Liver (tissue), 9 donors: Measurements from ENCODE around the gene DCAF15. TPM values are rescaled to one million over a fixed set of nuclear protein-coding genes. Genes with fewer than 3 reads are reported as not detected.

Experiments used
- DNase-seq: peaks from one replicate; pipeline ENCODE4 v3.0.0-alpha.2; 2017; ENCODE audit warnings: low spot score
- H3K27ac ChIP-seq, 2 donors: one replicate each; pipeline ENCODE4 v1.7.0; 2013; ENCODE audit warnings: inconsistent platforms in 2 of 2, low read length in 2 of 2, control low read depth in 1 of 2, low read depth in 1 of 2, mild to moderate bottlenecking in 1 of 2
- H3K27me3 ChIP-seq, 4 donors: one replicate each; pipeline versions ENCODE4 v1.6.1 to v1.7.0; 2013; ENCODE audit warnings: low read length in 3 of 4, inconsistent platforms in 1 of 4, mild to moderate bottlenecking in 1 of 4, moderate library complexity in 1 of 4; ENCODE audit not compliant: control insufficient read depth in 4 of 4, insufficient read depth in 4 of 4
- H3K36me3 ChIP-seq, 4 donors: one replicate each; pipeline versions ENCODE4 v1.6.1 to v1.7.0; 2013; ENCODE audit warnings: low read length in 3 of 4, mild to moderate bottlenecking in 3 of 4, low read depth in 1 of 4, moderate library complexity in 1 of 4; ENCODE audit not compliant: control insufficient read depth in 4 of 4, insufficient read depth in 3 of 4
- H3K4me1 ChIP-seq, 4 donors: one replicate each; pipeline versions ENCODE4 v1.6.1 to v1.7.0; 2013; ENCODE audit warnings: low read length in 3 of 4, mild to moderate bottlenecking in 3 of 4, moderate library complexity in 1 of 4; ENCODE audit not compliant: control insufficient read depth in 4 of 4, insufficient read depth in 4 of 4
- H3K4me3 ChIP-seq, 3 donors: one replicate each; pipeline versions ENCODE4 v1.6.1 to v1.7.0; 2013; ENCODE audit warnings: low read length in 3 of 3, control low read depth in 1 of 3, low read depth in 1 of 3, mild to moderate bottlenecking in 1 of 3
- H3K9ac ChIP-seq, 2 donors: one replicate each; pipeline ENCODE4 v1.7.0; 2013; ENCODE audit warnings: low read length in 2 of 2, mild to moderate bottlenecking in 2 of 2, moderate library complexity in 2 of 2, control low read depth in 1 of 2, low read depth in 1 of 2
- H3K9me3 ChIP-seq, 4 donors: one replicate each; pipeline versions ENCODE4 v1.6.1 to v1.7.0; 2013; ENCODE audit warnings: low read length in 3 of 4; ENCODE audit not compliant: control insufficient read depth in 4 of 4
- ATF3 ChIP-seq: IDR thresholded peaks from 2 replicates; pipeline ENCODE4 v1.6.1; 2016; ENCODE audit warnings: antibody characterized with exemption
- CTCF ChIP-seq: fragments of 150-350 bp; IDR thresholded peaks from 2 replicates; pipeline ENCODE4 v1.5.1; 2017; ENCODE audit warnings: improper control_type of control experiment, low read depth, low read length; ENCODE audit not compliant: missing input control
- EGR1 ChIP-seq, 2 donors: IDR thresholded peaks; 2 replicates each; pipeline ENCODE4 v1.6.1; 2016 to 2018; ENCODE audit warnings: antibody characterized with exemption in 2 of 2, low read depth in 2 of 2
- FOXA1 ChIP-seq: IDR thresholded peaks from 2 replicates; pipeline ENCODE4 v1.6.1; 2016; ENCODE audit warnings: antibody characterized with exemption
- JUND ChIP-seq, 2 donors: IDR thresholded peaks; 2 replicates each; pipeline ENCODE4 v1.6.1; 2016; ENCODE audit warnings: antibody characterized with exemption in 2 of 2
- MAX ChIP-seq: IDR thresholded peaks from 2 replicates; pipeline ENCODE4 v1.6.1; 2016; ENCODE audit warnings: antibody characterized with exemption
- RAD21 ChIP-seq, 2 donors: IDR thresholded peaks; 2 replicates each; pipeline ENCODE4 v1.6.1; 2016; ENCODE audit warnings: antibody characterized with exemption in 2 of 2, mild to moderate bottlenecking in 2 of 2
- REST ChIP-seq: IDR thresholded peaks from 2 replicates; pipeline ENCODE4 v1.6.1; 2016; ENCODE audit warnings: antibody characterized with exemption, mild to moderate bottlenecking
- RXRA ChIP-seq, 2 donors: IDR thresholded peaks; 2 replicates each; pipeline ENCODE4 v1.6.1; 2017 to 2018; ENCODE audit warnings: antibody characterized with exemption in 2 of 2, mild to moderate bottlenecking in 1 of 2
- SP1 ChIP-seq: IDR thresholded peaks from 2 replicates; pipeline ENCODE4 v1.6.1; 2018; ENCODE audit warnings: antibody characterized with exemption, mild to moderate bottlenecking
- TAF1 ChIP-seq: conservative IDR thresholded peaks from 2 replicates; pipeline ENCODE4 v1.6.1; 2016; ENCODE audit warnings: antibody characterized with exemption, mild to moderate bottlenecking
- YY1 ChIP-seq: IDR thresholded peaks from 2 replicates; pipeline ENCODE4 v1.6.1; 2016; ENCODE audit warnings: antibody characterized with exemption, mild to moderate bottlenecking
- ZBTB33 ChIP-seq: IDR thresholded peaks from 2 replicates; pipeline ENCODE4 v1.6.1; 2016; ENCODE audit warnings: antibody characterized with exemption
- WGBS: extraction: QIAGEN DNeasy Blood & Tissue Kit; methylation state at CpG from one replicate; pipeline ENCODE4 v1.1.7; 2013; 5-methylcytosine and 5-hydroxymethylcytosine counted together
- polyA plus RNA-seq, 2 donors: library from polyadenylated mRNA; stranded (reverse) in 1 of 2; unstranded in 1 of 2; fragments of 200-250 nt in 1 of 2; fragments of >200 nt in 1 of 2; fragmentation: Nextera tagmentation in 1 of 2; extraction: Ambion mirVana in 1 of 2; gene quantifications; one replicate each; pipeline versions ENCODE4 v1.2.1 to v1.2.3, GENCODE V29; 2013 to 2015
- total RNA-seq, 2 donors: library from RNA; depleted of rRNA; stranded (reverse); fragments of >200 nt; gene quantifications; one replicate each; pipeline ENCODE4 v1.2.3, GENCODE V29; 2014
- donor health status: healthy.
- donor health status: healthy.
- donor health status: healthy.
- donor health status: healthy.
- donor health status: healthy.

Gene DCAF15
- total and polyA plus RNA-seq, 4 donors = 2.6 to 10.4 (median 5.5) TPM

- 67% methylated on average over 10 of the region's 10 CpGs for WGBS
- peaks cover 0 to 6% (median 0%) of the 10 kb centered on the region in 4 donors for H3K36me3 ChIP-seq
- no peak overlapping the region for H3K4me3 ChIP-seq
- peak overlapping the region; percentile 26 to 93 for H3K27ac ChIP-seq
- peaks cover 6 to 15% (median 10%) of the 10 kb centered on the region in 4 donors for H3K4me1 ChIP-seq
- peak overlapping the region in 1 of 2 donors; percentile 25 for H3K9ac ChIP-seq
- no peaks in the 10 kb centered on the region for H3K27me3 ChIP-seq
- no peak for TF ChIP-seq REST
- no peak for TF ChIP-seq ZBTB33
- no peak for TF ChIP-seq ATF3
- no peak for TF ChIP-seq MAX
- TF ChIP-seq FOXA1 = no peak
- TF ChIP-seq RXRA (IDR thresholded peaks at IDR 0.05) = no peak
- TF ChIP-seq EGR1 (IDR thresholded peaks at IDR 0.05; ENCODE audit: low read depth in 2 of 2) = no peak
- no peak for TF ChIP-seq SP1
- no peak for TF ChIP-seq JUND (IDR thresholded peaks at IDR 0.05)
- TF ChIP-seq CTCF = no peak
- no peak for TF ChIP-seq RAD21 (IDR thresholded peaks at IDR 0.05)
- DNase-seq = no peak
- H3K9me3 ChIP-seq = peaks cover 0 to 3% (median 1%) of the 10 kb centered on the region in 4 donors
These were observed 51.1 kb downstream of the DCAF15 start for GRCh38 chr19:14003251-14004055.

GRCh38 chr19:14004619-14005348, 52.5 kb downstream of the DCAF15 start:
- Histone ChIP-seq H3K9me3 (no peaks in the 10 kb centered on the region), H3K4me1 (peaks cover 6 to 15% (median 10%) of the 10 kb centered on the region in 4 donors), H3K9ac (peak overlapping the region; percentile 21 to 48), H3K4me3 (peak overlapping the region; percentile 52 to 83 (median 58)), H3K27ac (peak overlapping the region; percentile 93 to 96), H3K36me3 (peaks cover 0 to 2% (median 0%) of the 10 kb centered on the region in 4 donors), H3K27me3 (no peaks in the 10 kb centered on the region)
- 11% methylated on average over 14 of the region's 14 CpGs for WGBS
- no peak for DNase-seq
- TF ChIP-seq JUND (IDR thresholded peaks at IDR 0.05) (peak; percentile 27 to 46), SP1 (peak; percentile 92), ZBTB33 (no peak), REST (peak; percentile 27), EGR1 (IDR thresholded peaks at IDR 0.05; ENCODE audit: low read depth in 2 of 2) (peak in 1 of 2 donors; percentile 11), YY1 (peak; percentile 78), MAX (peak; percentile 80), TAF1 (peak; percentile 51)
